H9 (cell line): ENCODE measurements around the gene BRCC3. TPM values are rescaled to one million over a fixed set of nuclear protein-coding genes. Genes with fewer than 3 reads are reported as not detected.
"Not testable (repeated sequence)": the region's sequence is repeated elsewhere in the genome, so short reads cannot be mapped to it uniquely, and the experiment has no call there.

Experiments used
- DNase-seq: peaks from one replicate; pipeline ENCODE4 v3.0.0-alpha.2; 2017
- H2AFZ ChIP-seq: one replicate; pipeline ENCODE4 v1.6.1; 2013; ENCODE audit warnings: mild to moderate bottlenecking, low read length, control low read depth, moderate library complexity
- H2AK5ac ChIP-seq: 2 replicates; pipeline ENCODE4 v1.6.1; 2013; ENCODE audit warnings: low read length, control low read depth, mixed read lengths; ENCODE audit not compliant: insufficient read length
- H2BK120ac ChIP-seq: one replicate; pipeline ENCODE4 v1.6.1; 2013; ENCODE audit warnings: low read depth, mild to moderate bottlenecking, low read length, control low read depth, inconsistent platforms; ENCODE audit not compliant: poor library complexity, severe bottlenecking
- H2BK12ac ChIP-seq: 2 replicates; pipeline ENCODE4 v1.6.1; 2013; ENCODE audit warnings: low read length, control low read depth, mixed read lengths, low read depth; ENCODE audit not compliant: insufficient read length
- H2BK15ac ChIP-seq: 2 replicates; pipeline ENCODE4 v1.6.1; 2013; ENCODE audit warnings: low read depth, low read length, control low read depth
- H2BK20ac ChIP-seq: one replicate; pipeline ENCODE4 v1.6.1; 2013; ENCODE audit warnings: low read depth, mild to moderate bottlenecking, low read length, control low read depth, inconsistent platforms; ENCODE audit not compliant: poor library complexity, severe bottlenecking
- H2BK5ac ChIP-seq: 2 replicates; pipeline ENCODE4 v1.6.1; 2013; ENCODE audit warnings: low read length, control low read depth, mixed read lengths; ENCODE audit not compliant: insufficient read length
- H3K14ac ChIP-seq: 2 replicates; pipeline ENCODE4 v1.6.1; 2013; ENCODE audit warnings: low read length, control low read depth; ENCODE audit not compliant: insufficient read depth
- H3K18ac ChIP-seq: 2 replicates; pipeline ENCODE4 v1.6.1; 2013; ENCODE audit warnings: low read depth, mild to moderate bottlenecking, mixed read lengths, low read length, control low read depth; ENCODE audit not compliant: insufficient read length
- H3K23ac ChIP-seq: 2 replicates; pipeline ENCODE4 v1.6.1; 2013; ENCODE audit warnings: low read length, control low read depth, mixed read lengths, low read depth; ENCODE audit not compliant: insufficient read length
- H3K23me2 ChIP-seq: 2 replicates; pipeline ENCODE4 v1.6.1; 2013; ENCODE audit warnings: low read depth, mild to moderate bottlenecking, mixed read lengths, low read length, control low read depth; ENCODE audit not compliant: insufficient read length, poor library complexity, severe bottlenecking
- H3K27ac ChIP-seq: 2 replicates; pipeline ENCODE4 v1.5.1; 2013; ENCODE audit warnings: low read length, control low read depth, mixed read lengths, low read depth; ENCODE audit not compliant: insufficient read length
- H3K27me3 ChIP-seq: 2 replicates; pipeline ENCODE4 v1.6.1; 2013; ENCODE audit warnings: low read length, control low read depth, inconsistent platforms; ENCODE audit not compliant: insufficient read depth
- H3K4ac ChIP-seq: 2 replicates; pipeline ENCODE4 v1.6.1; 2013; ENCODE audit warnings: low read depth, mild to moderate bottlenecking, control low read depth, inconsistent platforms, low read length, moderate library complexity
- H3K4me1 ChIP-seq: 2 replicates; pipeline ENCODE4 v1.6.1; 2013; ENCODE audit warnings: low read length, control low read depth, inconsistent platforms; ENCODE audit not compliant: insufficient read depth
- H3K4me2 ChIP-seq: 2 replicates; pipeline ENCODE4 v1.6.1; 2013; ENCODE audit warnings: low read length, control low read depth, mixed read lengths; ENCODE audit not compliant: insufficient read length, insufficient read depth
- H3K56ac ChIP-seq: 2 replicates; pipeline ENCODE4 v1.6.1; 2013; ENCODE audit warnings: low read depth, mild to moderate bottlenecking, mixed read lengths, low read length, control low read depth; ENCODE audit not compliant: insufficient read length
- H3K79me1 ChIP-seq: 2 replicates; pipeline ENCODE4 v1.6.1; 2013; ENCODE audit warnings: low read depth, mild to moderate bottlenecking, moderate library complexity, low read length, control low read depth, inconsistent platforms; ENCODE audit not compliant: insufficient read depth, poor library complexity, severe bottlenecking
- H3K79me2 ChIP-seq: 2 replicates; pipeline ENCODE4 v1.6.1; 2013; ENCODE audit warnings: low read length, control low read depth, inconsistent platforms; ENCODE audit not compliant: insufficient read depth
- H3K9ac ChIP-seq: 2 replicates; pipeline ENCODE4 v1.6.1; 2013; ENCODE audit warnings: low read length, control low read depth, mixed read lengths; ENCODE audit not compliant: insufficient read length; ENCODE audit errors: extremely low read depth
- H3K9me3 ChIP-seq: one replicate; pipeline ENCODE4 v1.6.1; 2013; ENCODE audit warnings: low read depth, low read length, inconsistent platforms; ENCODE audit not compliant: control insufficient read depth
- H3T11ph ChIP-seq: one replicate; pipeline ENCODE4 v1.6.1; 2013; ENCODE audit warnings: mild to moderate bottlenecking, low read length, control low read depth, inconsistent platforms
- H4K20me1 ChIP-seq: one replicate; pipeline ENCODE4 v1.6.1; 2013; ENCODE audit not compliant: control insufficient read depth, insufficient read length, insufficient read depth
- H4K5ac ChIP-seq: 2 replicates; pipeline ENCODE4 v1.6.1; 2013; ENCODE audit warnings: low read depth, mild to moderate bottlenecking, mixed read lengths, low read length, control low read depth; ENCODE audit not compliant: insufficient read length
- H4K8ac ChIP-seq: replicated peaks from 2 replicates; pipeline ENCODE4 v1.6.1; 2013; ENCODE audit warnings: low read length, control low read depth, mixed read lengths, low read depth; ENCODE audit not compliant: insufficient read length
- H4K91ac ChIP-seq: 2 replicates; pipeline ENCODE4 v1.6.1; 2013; ENCODE audit warnings: low read depth, mild to moderate bottlenecking, moderate library complexity, mixed read lengths, low read length, control low read depth; ENCODE audit not compliant: insufficient read length
- H3K27ac Mint-ChIP-seq, 3 experiments: 2 replicates in 2 of 3; 3 replicates in 1 of 3; pipeline ENCODE4 v1.8.0; 2020 to 2021; ENCODE audit warnings: mixed read lengths in 3 of 3, mild to moderate bottlenecking in 1 of 3, moderate library complexity in 1 of 3
- H3K27me3 Mint-ChIP-seq: 2 replicates; pipeline ENCODE4 v1.8.0; 2021; ENCODE audit warnings: low read depth, mild to moderate bottlenecking, moderate library complexity, mixed read lengths
- H3K36me3 Mint-ChIP-seq, 3 experiments: 2 replicates in 2 of 3; 3 replicates in 1 of 3; pipeline ENCODE4 v1.8.0; 2020 to 2021; ENCODE audit warnings: low read depth in 3 of 3, mixed read lengths in 3 of 3; ENCODE audit not compliant: insufficient read depth in 1 of 3
- H3K4me1 Mint-ChIP-seq, 2 experiments: 2 replicates each; pipeline ENCODE4 v1.8.0; 2020; ENCODE audit warnings: mixed read lengths in 2 of 2
- H3K4me3 Mint-ChIP-seq, 2 experiments: 2 replicates in 1 of 2; 3 replicates in 1 of 2; pipeline ENCODE4 v1.8.0; 2020 to 2021; ENCODE audit warnings: mild to moderate bottlenecking in 2 of 2, mixed read lengths in 2 of 2, moderate library complexity in 1 of 2
- H3K9me3 Mint-ChIP-seq, 2 experiments: 2 replicates in 1 of 2; 3 replicates in 1 of 2; pipeline ENCODE4 v1.8.0; 2020; ENCODE audit warnings: mild to moderate bottlenecking in 2 of 2, mixed read lengths in 2 of 2, moderate library complexity in 1 of 2
- WGBS: extraction: QIAGEN DNeasy Blood & Tissue Kit; methylation state at CpG from one replicate; pipeline ENCODE4 v1.1.7; 2013; ENCODE audit warnings: missing lambda C conversion rate, low lambda C conversion rate, mixed read lengths; ENCODE audit not compliant: insufficient read length; ENCODE audit errors: extremely low coverage; 5-methylcytosine and 5-hydroxymethylcytosine counted together
- total RNA-seq: library from RNA; stranded (reverse); gene quantifications from 2 replicates; pipeline ENCODE4 v1.2.1, GENCODE V29; 2021

BRCC3 gene
- total RNA-seq, 1 experiment from 2014 or later: 27.3 TPM

- not testable (repeated sequence) for H3K9ac ChIP-seq, H3K36me3 Mint-ChIP-seq, H2AK5ac ChIP-seq, H3K79me2 ChIP-seq, H3K4me1 Mint-ChIP-seq, H3K56ac ChIP-seq, H4K8ac ChIP-seq, H3K23ac ChIP-seq, DNase-seq, H3K4me2 ChIP-seq, H3K18ac ChIP-seq, H3T11ph ChIP-seq, H2BK5ac ChIP-seq, H3K27ac Mint-ChIP-seq, H3K4ac ChIP-seq, H4K5ac ChIP-seq, H3K14ac ChIP-seq, H3K23me2 ChIP-seq, H3K4me1 ChIP-seq, H2BK120ac ChIP-seq, H3K27ac ChIP-seq, H3K27me3 ChIP-seq, H4K20me1 ChIP-seq, H2AFZ ChIP-seq, H3K27me3 Mint-ChIP-seq, H2BK12ac ChIP-seq, H3K79me1 ChIP-seq, H3K4me3 Mint-ChIP-seq, H2BK20ac ChIP-seq, H4K91ac ChIP-seq, H2BK15ac ChIP-seq
- peaks cover 23% of the 10 kb centered on the region for H3K9me3 ChIP-seq
- H3K9me3 Mint-ChIP-seq: peaks cover 73% of the 10 kb centered on the region in 2 experiments
- WGBS: no CpG with 5 or more reads among the region's 11 CpGs
These were observed 76.9 kb downstream of the BRCC3 start for GRCh38 chrX:155148166-155148565.
